ENCODE data around the gene ZNF207.

- TF ChIP-seq, protein P1, sequence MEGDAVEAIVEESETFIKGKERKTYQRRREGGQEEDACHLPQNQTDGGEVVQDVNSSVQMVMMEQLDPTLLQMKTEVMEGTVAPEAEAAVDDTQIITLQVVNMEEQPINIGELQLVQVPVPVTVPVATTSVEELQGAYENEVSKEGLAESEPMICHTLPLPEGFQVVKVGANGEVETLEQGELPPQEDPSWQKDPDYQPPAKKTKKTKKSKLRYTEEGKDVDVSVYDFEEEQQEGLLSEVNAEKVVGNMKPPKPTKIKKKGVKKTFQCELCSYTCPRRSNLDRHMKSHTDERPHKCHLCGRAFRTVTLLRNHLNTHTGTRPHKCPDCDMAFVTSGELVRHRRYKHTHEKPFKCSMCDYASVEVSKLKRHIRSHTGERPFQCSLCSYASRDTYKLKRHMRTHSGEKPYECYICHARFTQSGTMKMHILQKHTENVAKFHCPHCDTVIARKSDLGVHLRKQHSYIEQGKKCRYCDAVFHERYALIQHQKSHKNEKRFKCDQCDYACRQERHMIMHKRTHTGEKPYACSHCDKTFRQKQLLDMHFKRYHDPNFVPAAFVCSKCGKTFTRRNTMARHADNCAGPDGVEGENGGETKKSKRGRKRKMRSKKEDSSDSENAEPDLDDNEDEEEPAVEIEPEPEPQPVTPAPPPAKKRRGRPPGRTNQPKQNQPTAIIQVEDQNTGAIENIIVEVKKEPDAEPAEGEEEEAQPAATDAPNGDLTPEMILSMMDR (IDR thresholded peaks at IDR 0.05; ENCODE audit: insufficient read depth, low read length) = no peak
- TF ChIP-seq POLR2AphosphoS5 (IDR thresholded peaks at IDR 0.05; ENCODE audit: low read depth) (no peak), REST (IDR thresholded peaks at IDR 0.05; ENCODE audit: insufficient replicate concordance, low read depth) (no peak), GABPA (IDR thresholded peaks at IDR 0.05; ENCODE audit: low read depth) (no peak)
Measured at GRCh38 chr17:32383926-32384434, 34.0 kb downstream of the ZNF207 start.
